ENCODE results near the gene MPPED1.

The MPPED1 gene

DNA sequence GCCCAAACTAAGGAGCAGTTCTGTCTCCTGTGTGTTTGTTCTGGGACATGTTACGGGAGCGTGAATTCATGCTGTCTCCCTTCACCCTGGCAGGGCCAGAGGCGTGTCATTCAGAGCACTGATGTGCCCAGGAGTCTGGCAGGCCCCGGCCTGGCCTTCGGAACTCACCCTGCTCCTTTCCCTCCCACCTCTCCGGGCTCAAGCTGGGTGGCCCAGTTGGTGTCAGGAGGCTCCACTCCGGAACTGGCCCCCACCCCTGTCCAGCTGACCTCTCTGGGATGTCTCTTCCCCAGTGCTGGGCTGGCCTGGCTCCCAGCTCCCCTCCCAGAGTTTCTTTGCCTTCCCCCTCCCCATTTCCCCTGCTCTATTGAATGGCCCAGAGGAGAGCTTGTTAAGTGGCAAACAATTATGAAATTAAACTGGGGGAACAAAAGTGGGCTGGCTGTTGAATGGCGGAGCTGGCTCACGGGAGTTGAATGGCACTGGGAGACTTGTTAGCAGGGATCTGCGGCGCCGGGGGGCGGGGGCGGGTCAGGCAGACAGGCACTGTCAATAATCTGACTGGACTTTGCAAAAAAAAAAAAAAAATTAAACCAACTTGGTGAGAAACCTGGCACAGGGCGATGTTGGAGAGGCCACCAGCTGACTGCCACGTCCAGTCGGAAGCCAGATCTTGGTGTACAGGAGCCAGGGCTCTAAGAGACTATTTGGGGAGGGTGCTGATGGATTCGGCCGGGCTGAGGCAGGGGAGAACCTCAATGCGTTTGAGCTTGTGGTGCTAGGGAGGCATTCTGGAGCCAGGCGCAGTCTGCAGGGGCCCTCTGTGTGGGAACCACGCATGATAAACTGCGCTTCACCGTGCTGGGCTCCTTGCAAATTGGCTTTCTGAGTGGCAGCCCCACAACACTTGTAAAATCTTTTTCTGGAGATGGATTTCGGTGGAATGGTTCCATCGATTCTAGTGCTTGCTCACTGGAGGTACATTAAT is 1.3 kb downstream of the MPPED1 start:
- DNase-seq: peak; percentile 25 to 89 (median 81)

- no peak for DNase-seq
Measured at GRCh38 chr22:43413826-43414225, 2.0 kb downstream of the MPPED1 start.

- DNase-seq: no peak
Measured at GRCh38 chr22:43415681-43416080, 3.9 kb downstream of the MPPED1 start.

DNA sequence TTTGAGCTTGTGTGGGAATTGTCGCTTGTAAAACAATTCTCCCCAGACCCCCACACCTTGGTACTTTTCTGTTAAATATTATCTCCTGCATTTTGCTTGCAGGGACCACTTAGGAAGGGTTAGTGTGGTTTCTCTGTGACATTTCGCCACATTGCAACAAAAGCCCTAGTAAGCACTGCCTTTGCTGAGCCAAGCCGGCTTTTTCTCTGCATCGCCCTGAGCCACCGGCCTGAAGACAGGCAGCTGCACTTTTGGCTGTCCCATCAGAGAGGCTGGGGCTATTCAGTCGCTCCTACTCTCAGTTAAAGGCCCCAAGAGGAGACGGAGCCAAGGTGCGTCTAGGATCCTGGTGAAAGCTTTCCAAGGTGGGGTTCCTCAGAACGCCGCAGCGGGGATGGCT is 5.7 kb downstream of the MPPED1 start:
- no peak for DNase-seq

GRCh38 chr22:43418079-43418825 is 6.4 kb downstream of the MPPED1 start:
- DNase-seq: no peak

DNA sequence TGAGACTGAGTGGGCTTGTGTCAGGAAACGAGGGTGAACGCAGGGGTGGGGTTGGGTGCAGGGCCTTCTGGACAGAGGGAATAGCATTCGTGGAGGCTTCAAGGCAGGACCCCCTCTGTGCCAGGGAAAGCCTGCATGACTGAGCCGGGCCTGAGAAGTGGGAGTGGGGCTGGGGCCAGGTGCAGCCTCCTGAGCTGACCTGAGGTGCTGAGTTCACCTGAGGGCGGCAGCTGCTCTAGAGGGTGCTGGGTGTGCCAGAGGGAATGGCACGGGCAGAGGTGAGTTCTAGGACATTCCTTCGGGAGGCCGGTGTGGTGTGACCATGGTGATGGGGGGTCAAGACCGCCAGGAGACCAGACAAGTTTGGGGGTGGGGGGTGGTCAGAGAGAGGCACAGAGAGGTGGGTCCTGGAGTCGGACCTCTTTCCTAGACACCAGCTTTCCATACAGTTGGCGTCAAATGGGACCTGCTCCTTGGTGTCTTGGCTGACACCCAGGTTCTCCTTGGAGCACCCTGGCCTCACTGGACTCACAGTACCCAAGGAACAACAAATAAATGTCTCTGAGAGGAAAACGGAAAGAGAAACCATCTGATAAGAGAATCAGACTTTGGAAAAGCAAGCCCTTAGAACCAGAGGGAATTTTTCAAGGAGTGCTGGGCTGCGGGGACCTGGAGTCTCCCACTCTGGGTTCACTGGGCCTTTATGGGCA is 7.7 kb downstream of the MPPED1 start:
- DNase-seq: no peak

GRCh38 chr22:43421046-43421665 is 9.3 kb downstream of the MPPED1 start:
- no peak for DNase-seq

DNA sequence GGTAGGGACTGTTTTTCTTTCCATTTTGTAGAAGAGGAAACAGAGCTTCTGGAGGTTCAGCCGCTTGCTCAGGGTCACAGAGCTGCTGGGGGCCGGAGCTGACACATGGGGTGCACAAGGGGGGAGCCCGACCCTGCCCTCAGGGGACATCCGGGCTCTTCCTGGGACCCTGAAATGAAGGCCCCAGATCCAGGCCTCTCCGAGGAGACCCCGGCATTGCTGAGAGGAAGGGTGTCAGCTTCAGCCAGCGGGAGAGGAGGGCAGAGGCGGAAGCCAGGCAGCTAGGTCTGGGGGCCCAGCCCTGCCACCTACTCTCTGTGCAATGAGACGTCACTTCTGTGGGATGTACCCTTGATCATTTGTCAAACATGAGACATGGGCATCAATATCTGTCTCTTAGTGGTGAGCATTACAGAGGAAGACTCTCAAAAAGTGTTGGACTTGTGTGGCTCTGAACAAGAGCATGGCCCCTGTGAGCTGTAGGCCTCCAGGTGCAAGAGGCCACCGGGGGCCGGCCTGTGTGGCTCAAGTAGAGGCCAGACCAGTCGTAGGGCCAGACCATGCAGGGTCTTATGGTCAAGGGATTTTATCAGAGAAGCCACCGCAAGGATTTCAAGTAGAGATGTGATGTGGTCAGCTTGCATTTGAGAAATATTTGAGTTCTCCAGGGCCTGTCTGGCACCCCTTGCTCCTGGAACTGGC is 10.3 kb downstream of the MPPED1 start:
- DNase-seq: no peak

DNA sequence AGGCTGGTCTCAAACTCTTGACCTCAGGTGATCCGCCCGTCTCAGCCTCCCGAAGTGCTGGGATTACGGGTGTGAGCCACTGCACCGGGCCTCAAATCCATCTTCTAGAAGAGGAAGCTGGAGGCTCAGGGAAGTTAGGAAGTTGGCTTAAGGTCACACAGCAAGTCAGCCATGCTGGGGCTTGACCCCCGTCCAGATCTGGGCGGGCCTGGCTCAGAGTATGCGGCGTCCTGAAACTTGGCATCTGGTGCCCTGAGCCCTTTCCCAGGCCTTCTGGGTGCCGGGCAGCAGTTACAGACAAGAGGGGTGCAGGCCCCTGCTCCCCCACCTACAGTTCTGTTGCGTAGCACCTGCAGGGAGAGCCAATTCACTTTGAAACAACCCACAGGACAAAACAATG is 11.2 kb downstream of the MPPED1 start:
- DNase-seq: no peak

DNA sequence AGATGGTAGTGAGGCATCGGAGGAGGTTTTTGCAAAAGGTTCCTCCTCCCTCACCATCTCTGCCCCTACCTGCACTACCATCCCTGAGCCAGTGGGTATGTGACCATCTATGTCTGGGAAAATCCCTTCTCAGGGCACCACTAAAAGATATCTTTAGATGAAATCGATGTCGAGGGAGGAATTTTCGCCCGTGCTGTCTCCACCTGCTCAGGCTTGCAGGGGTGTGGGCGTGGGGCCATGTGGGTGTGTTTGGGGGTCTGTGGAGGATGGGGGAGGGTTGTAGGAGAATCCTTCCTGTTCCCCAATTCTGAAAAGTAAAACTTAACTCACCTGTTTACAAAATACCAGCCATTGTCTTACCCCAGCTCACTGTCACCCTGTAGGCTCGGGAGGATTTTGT is 12.4 kb downstream of the MPPED1 start:
- DNase-seq: no peak

DNA sequence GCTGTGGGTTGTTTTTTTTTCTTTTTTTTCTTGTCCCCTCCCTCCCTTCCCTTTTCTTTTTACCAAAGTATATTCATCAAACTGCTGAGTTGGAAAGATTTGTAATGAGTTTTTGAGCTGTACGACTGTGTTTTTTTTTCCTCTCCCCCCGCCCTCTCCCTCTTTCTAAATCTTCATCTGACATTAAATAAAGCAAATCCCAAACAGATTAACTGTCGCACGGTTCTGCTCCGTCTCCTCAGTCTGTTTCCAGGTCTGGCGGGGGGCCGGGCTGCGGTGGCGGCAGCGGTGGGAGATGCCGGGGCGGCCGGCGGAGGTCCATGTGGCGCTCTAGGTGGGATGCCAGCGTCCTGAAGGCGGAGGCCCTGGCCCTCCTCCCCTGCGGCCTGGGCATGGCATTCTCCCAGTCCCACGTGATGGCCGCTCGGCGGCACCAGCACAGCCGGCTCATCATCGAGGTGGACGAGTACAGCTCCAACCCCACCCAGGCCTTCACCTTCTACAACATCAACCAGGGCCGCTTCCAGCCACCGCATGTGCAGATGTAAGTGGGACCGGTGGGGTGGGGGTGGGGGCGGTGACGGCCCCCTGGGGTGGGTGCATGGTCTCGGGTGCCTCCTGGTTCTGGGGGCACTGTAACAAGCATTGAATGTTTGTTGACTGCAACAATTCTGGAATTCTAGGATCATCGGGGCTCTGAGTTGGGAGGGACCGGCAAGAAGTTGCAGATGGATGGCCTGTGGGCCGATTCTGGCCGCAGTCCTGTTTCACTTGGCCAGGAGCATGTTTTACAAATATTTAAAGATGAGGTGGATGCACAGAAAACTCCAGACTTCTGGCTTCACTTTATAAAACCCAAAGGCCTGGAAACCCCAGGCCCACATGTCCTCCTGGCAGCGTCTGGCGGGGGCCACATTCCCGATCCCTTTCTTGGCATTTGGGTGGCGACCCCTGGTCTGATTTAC is 13.1 kb downstream of the MPPED1 start:
- DNase-seq: no peak

DNA sequence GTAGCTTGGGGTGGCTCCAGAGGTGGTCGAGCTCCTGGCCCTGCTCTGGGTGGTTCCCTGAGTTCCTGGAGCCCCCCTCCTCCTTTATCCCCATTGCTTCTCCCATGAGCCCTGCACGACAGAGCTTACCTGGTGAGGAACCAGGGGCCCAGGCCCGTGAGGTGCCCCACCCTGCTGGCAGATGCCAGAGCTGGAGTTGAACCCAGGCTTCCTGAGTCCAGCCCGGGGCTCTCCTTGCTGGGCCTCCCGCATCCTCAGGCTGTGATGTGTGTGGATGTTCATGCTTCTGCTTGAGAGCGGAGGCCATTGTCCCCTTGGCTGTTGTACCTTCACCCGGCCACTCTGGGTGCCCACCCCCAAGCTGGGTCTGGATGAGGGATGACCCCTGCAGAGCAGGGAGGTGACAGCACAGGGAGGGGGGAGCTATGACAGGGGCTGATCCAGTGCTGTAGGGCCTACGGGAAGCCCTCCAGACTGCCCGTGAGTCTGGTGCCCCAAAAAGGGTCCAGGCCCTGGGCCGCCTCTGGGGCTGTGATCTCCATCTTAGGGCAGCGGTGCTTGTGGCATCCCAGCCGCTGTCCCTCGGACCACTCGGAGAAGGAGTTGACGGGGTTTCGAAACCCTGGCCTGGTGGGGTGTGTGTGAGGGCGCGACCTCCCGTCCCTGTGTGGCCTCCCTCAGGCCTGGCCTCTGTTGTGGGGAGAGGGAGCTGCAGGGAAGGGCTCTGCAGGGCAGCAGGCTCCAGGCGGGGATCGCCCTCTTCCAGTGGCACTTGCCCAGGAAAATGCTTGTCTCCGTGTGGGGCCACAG is 14.4 kb downstream of the MPPED1 start:
- no peak for DNase-seq

DNA sequence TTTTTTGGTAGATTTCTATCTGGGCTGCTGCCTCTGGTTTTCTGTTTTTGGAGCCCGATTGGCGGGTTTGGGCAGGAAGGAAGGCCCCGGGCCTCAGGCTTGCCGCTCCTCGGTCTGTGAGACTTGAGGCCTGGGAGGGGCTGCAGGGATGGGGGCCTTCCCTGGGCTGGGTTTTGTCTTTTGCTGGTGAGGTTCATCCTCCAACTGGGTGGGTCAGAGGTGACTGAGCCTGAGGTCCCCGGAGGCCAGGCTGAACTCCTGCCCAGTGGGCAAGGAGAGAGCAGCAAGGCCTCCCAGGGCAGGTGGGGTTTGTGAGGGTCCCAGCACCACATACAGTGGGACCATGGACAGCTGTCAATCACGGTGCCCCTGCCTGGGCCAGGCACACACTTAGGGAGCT is 15.0 kb downstream of the MPPED1 start:
- no peak for DNase-seq

- DNase-seq: no peak
Measured at GRCh38 chr22:43427296-43428004, 15.6 kb downstream of the MPPED1 start.

DNA sequence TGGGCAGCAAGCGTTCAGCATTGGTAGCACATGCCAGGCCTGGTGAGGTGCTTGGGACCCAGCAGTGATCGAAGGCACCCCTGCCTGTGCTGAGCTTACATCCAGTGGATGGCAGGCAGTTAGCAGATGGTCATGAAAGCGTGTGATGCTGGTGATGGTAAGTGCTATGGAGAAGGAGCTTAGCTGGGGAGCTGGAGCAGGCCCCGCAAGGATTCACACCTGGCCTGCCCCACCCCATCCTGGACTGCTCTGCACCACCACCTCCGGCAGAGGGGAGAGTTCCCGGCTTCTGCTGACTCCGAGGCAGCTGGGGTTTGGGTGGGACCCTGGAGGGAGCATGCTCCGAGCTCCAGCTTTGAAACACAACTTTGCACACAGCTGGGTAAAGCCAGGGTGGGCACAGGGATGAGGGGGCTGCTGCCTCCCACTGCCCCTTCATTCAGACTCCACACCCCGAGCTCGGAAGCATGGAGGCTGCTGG is 16.2 kb downstream of the MPPED1 start:
- no peak for DNase-seq

DNA sequence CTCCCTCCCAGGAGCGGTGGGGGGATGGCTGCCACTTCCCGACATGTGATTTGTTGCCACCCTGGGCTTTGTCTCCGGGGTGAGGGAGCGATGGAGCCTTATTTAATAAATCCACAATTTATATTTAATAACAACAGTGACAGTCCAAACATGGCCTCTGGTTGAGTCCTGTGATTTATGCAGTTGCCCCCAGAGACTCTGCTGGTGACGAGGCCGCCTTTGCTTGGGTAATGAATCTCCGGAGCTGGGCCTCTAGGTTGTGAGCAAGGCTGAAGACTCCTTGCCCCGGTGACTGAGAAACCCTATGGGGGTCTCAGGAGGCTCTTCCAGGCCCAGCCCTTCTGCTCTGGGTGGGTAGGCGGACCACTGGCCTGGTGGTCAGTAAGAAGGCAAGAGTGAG is 16.7 kb downstream of the MPPED1 start:
- DNase-seq: no peak

GRCh38 chr22:43429426-43429825 is 17.6 kb downstream of the MPPED1 start:
- no peak for DNase-seq

- no peak for DNase-seq
Measured at GRCh38 chr22:43431808-43432554, 20.2 kb downstream of the MPPED1 start.
